Fibroblast of lung (primary cell): ENCODE results near the gene LIG1.

Source experiments
- CTCF ChIP-seq, 2 donors: IDR thresholded peaks in 1 of 2; conservative IDR thresholded peaks in 1 of 2; 1 replicate in 1 of 2; 2 replicates in 1 of 2; pipeline ENCODE4 v1.5.1; 2011 to 2012; ENCODE audit warnings: low read length in 2 of 2, control low read depth in 1 of 2, inconsistent platforms in 1 of 2, low read depth in 1 of 2, mild to moderate bottlenecking in 1 of 2
- EZH2 ChIP-seq: IDR thresholded peaks from 2 replicates; pipeline ENCODE4 v1.5.1; 2012; ENCODE audit warnings: low read length, control low read depth, mild to moderate bottlenecking; ENCODE audit errors: missing control alignments

GRCh38 chr19:48110350-48110966 is 59.7 kb downstream of the LIG1 start, which contains the start of gene PLA2G4C:
- no peak for TF ChIP-seq CTCF (conservative IDR thresholded peaks at IDR 0.05 in 1 of 2, IDR thresholded peaks at IDR 0.05 in 1 of 2; ENCODE audit: low read depth in 1 of 2, low read length in 2 of 2)
- TF ChIP-seq EZH2, result no peak
